H9 (cell line): ENCODE results near the gene TLCD3A. TPM values are rescaled to one million over a fixed set of nuclear protein-coding genes. Genes with fewer than 3 reads are reported as not detected.

Experiments
- DNase-seq: peaks from one replicate; pipeline ENCODE4 v3.0.0-alpha.2; 2017
- H2AFZ ChIP-seq: one replicate; pipeline ENCODE4 v1.6.1; 2013; ENCODE audit warnings: mild to moderate bottlenecking, low read length, control low read depth, moderate library complexity
- H2AK5ac ChIP-seq: 2 replicates; pipeline ENCODE4 v1.6.1; 2013; ENCODE audit warnings: low read length, control low read depth, mixed read lengths; ENCODE audit not compliant: insufficient read length
- H2BK120ac ChIP-seq: one replicate; pipeline ENCODE4 v1.6.1; 2013; ENCODE audit warnings: low read depth, mild to moderate bottlenecking, low read length, control low read depth, inconsistent platforms; ENCODE audit not compliant: poor library complexity, severe bottlenecking
- H2BK12ac ChIP-seq: 2 replicates; pipeline ENCODE4 v1.6.1; 2013; ENCODE audit warnings: low read length, control low read depth, mixed read lengths, low read depth; ENCODE audit not compliant: insufficient read length
- H2BK15ac ChIP-seq: 2 replicates; pipeline ENCODE4 v1.6.1; 2013; ENCODE audit warnings: low read depth, low read length, control low read depth
- H2BK20ac ChIP-seq: one replicate; pipeline ENCODE4 v1.6.1; 2013; ENCODE audit warnings: low read depth, mild to moderate bottlenecking, low read length, control low read depth, inconsistent platforms; ENCODE audit not compliant: poor library complexity, severe bottlenecking
- H2BK5ac ChIP-seq: 2 replicates; pipeline ENCODE4 v1.6.1; 2013; ENCODE audit warnings: low read length, control low read depth, mixed read lengths; ENCODE audit not compliant: insufficient read length
- H3K14ac ChIP-seq: 2 replicates; pipeline ENCODE4 v1.6.1; 2013; ENCODE audit warnings: low read length, control low read depth; ENCODE audit not compliant: insufficient read depth
- H3K18ac ChIP-seq: 2 replicates; pipeline ENCODE4 v1.6.1; 2013; ENCODE audit warnings: low read depth, mild to moderate bottlenecking, mixed read lengths, low read length, control low read depth; ENCODE audit not compliant: insufficient read length
- H3K23ac ChIP-seq: 2 replicates; pipeline ENCODE4 v1.6.1; 2013; ENCODE audit warnings: low read length, control low read depth, mixed read lengths, low read depth; ENCODE audit not compliant: insufficient read length
- H3K23me2 ChIP-seq: 2 replicates; pipeline ENCODE4 v1.6.1; 2013; ENCODE audit warnings: low read depth, mild to moderate bottlenecking, mixed read lengths, low read length, control low read depth; ENCODE audit not compliant: insufficient read length, poor library complexity, severe bottlenecking
- H3K27ac ChIP-seq: 2 replicates; pipeline ENCODE4 v1.5.1; 2013; ENCODE audit warnings: low read length, control low read depth, mixed read lengths, low read depth; ENCODE audit not compliant: insufficient read length
- H3K27me3 ChIP-seq: 2 replicates; pipeline ENCODE4 v1.6.1; 2013; ENCODE audit warnings: low read length, control low read depth, inconsistent platforms; ENCODE audit not compliant: insufficient read depth
- H3K4ac ChIP-seq: 2 replicates; pipeline ENCODE4 v1.6.1; 2013; ENCODE audit warnings: low read depth, mild to moderate bottlenecking, control low read depth, inconsistent platforms, low read length, moderate library complexity
- H3K4me1 ChIP-seq: 2 replicates; pipeline ENCODE4 v1.6.1; 2013; ENCODE audit warnings: low read length, control low read depth, inconsistent platforms; ENCODE audit not compliant: insufficient read depth
- H3K4me2 ChIP-seq: 2 replicates; pipeline ENCODE4 v1.6.1; 2013; ENCODE audit warnings: low read length, control low read depth, mixed read lengths; ENCODE audit not compliant: insufficient read length, insufficient read depth
- H3K56ac ChIP-seq: 2 replicates; pipeline ENCODE4 v1.6.1; 2013; ENCODE audit warnings: low read depth, mild to moderate bottlenecking, mixed read lengths, low read length, control low read depth; ENCODE audit not compliant: insufficient read length
- H3K79me1 ChIP-seq: 2 replicates; pipeline ENCODE4 v1.6.1; 2013; ENCODE audit warnings: low read depth, mild to moderate bottlenecking, moderate library complexity, low read length, control low read depth, inconsistent platforms; ENCODE audit not compliant: insufficient read depth, poor library complexity, severe bottlenecking
- H3K79me2 ChIP-seq: 2 replicates; pipeline ENCODE4 v1.6.1; 2013; ENCODE audit warnings: low read length, control low read depth, inconsistent platforms; ENCODE audit not compliant: insufficient read depth
- H3K9ac ChIP-seq: 2 replicates; pipeline ENCODE4 v1.6.1; 2013; ENCODE audit warnings: low read length, control low read depth, mixed read lengths; ENCODE audit not compliant: insufficient read length; ENCODE audit errors: extremely low read depth
- H3K9me3 ChIP-seq: one replicate; pipeline ENCODE4 v1.6.1; 2013; ENCODE audit warnings: low read depth, low read length, inconsistent platforms; ENCODE audit not compliant: control insufficient read depth
- H3T11ph ChIP-seq: one replicate; pipeline ENCODE4 v1.6.1; 2013; ENCODE audit warnings: mild to moderate bottlenecking, low read length, control low read depth, inconsistent platforms
- H4K20me1 ChIP-seq: one replicate; pipeline ENCODE4 v1.6.1; 2013; ENCODE audit not compliant: control insufficient read depth, insufficient read length, insufficient read depth
- H4K5ac ChIP-seq: 2 replicates; pipeline ENCODE4 v1.6.1; 2013; ENCODE audit warnings: low read depth, mild to moderate bottlenecking, mixed read lengths, low read length, control low read depth; ENCODE audit not compliant: insufficient read length
- H4K8ac ChIP-seq: replicated peaks from 2 replicates; pipeline ENCODE4 v1.6.1; 2013; ENCODE audit warnings: low read length, control low read depth, mixed read lengths, low read depth; ENCODE audit not compliant: insufficient read length
- H4K91ac ChIP-seq: 2 replicates; pipeline ENCODE4 v1.6.1; 2013; ENCODE audit warnings: low read depth, mild to moderate bottlenecking, moderate library complexity, mixed read lengths, low read length, control low read depth; ENCODE audit not compliant: insufficient read length
- H3K27ac Mint-ChIP-seq, 3 experiments: 2 replicates in 2 of 3; 3 replicates in 1 of 3; pipeline ENCODE4 v1.8.0; 2020 to 2021; ENCODE audit warnings: mixed read lengths in 3 of 3, mild to moderate bottlenecking in 1 of 3, moderate library complexity in 1 of 3
- H3K27me3 Mint-ChIP-seq: 2 replicates; pipeline ENCODE4 v1.8.0; 2021; ENCODE audit warnings: low read depth, mild to moderate bottlenecking, moderate library complexity, mixed read lengths
- H3K36me3 Mint-ChIP-seq, 3 experiments: 2 replicates in 2 of 3; 3 replicates in 1 of 3; pipeline ENCODE4 v1.8.0; 2020 to 2021; ENCODE audit warnings: low read depth in 3 of 3, mixed read lengths in 3 of 3; ENCODE audit not compliant: insufficient read depth in 1 of 3
- H3K4me1 Mint-ChIP-seq, 2 experiments: 2 replicates each; pipeline ENCODE4 v1.8.0; 2020; ENCODE audit warnings: mixed read lengths in 2 of 2
- H3K4me3 Mint-ChIP-seq, 2 experiments: 2 replicates in 1 of 2; 3 replicates in 1 of 2; pipeline ENCODE4 v1.8.0; 2020 to 2021; ENCODE audit warnings: mild to moderate bottlenecking in 2 of 2, mixed read lengths in 2 of 2, moderate library complexity in 1 of 2
- H3K9me3 Mint-ChIP-seq, 2 experiments: 2 replicates in 1 of 2; 3 replicates in 1 of 2; pipeline ENCODE4 v1.8.0; 2020; ENCODE audit warnings: mild to moderate bottlenecking in 2 of 2, mixed read lengths in 2 of 2, moderate library complexity in 1 of 2
- CTCF ChIP-seq: fragments of 200-600 bp; sonication (generic); conservative IDR thresholded peaks from 3 replicates; pipeline ENCODE4 v1.8.0; 2021; ENCODE audit warnings: antibody characterized with exemption, mild to moderate bottlenecking
- WGBS: extraction: QIAGEN DNeasy Blood & Tissue Kit; methylation state at CpG from one replicate; pipeline ENCODE4 v1.1.7; 2013; ENCODE audit warnings: missing lambda C conversion rate, low lambda C conversion rate, mixed read lengths; ENCODE audit not compliant: insufficient read length; ENCODE audit errors: extremely low coverage; 5-methylcytosine and 5-hydroxymethylcytosine counted together
- total RNA-seq: library from RNA; stranded (reverse); gene quantifications from 2 replicates; pipeline ENCODE4 v1.2.1, GENCODE V29; 2021

Gene TLCD3A
- total RNA-seq, 1 experiment from 2014 or later: 29.6 TPM

- TF ChIP-seq CTCF: no peak
- H4K20me1 ChIP-seq: no peaks in the 10 kb centered on the region
- H2BK5ac ChIP-seq: no peak overlapping the region
- no peaks in the 10 kb centered on the region for H3K23me2 ChIP-seq
- Mint-ChIP-seq H3K9me3 (no peaks in the 10 kb centered on the region; a peak in 1 of 5 replicates), H3K4me3 (no peak overlapping the region), H3K4me1 (peaks cover 18 to 19% of the 10 kb centered on the region in 2 experiments), H3K36me3 (peaks cover 5 to 45% (median 15%) of the 10 kb centered on the region in 3 experiments; a peak in 6 of 7 replicates), H3K27ac (no peak overlapping the region), H3K27me3 (no peaks in the 10 kb centered on the region)
- no peak overlapping the region for H3K27ac ChIP-seq
- no peak overlapping the region for H3K14ac ChIP-seq
- H4K8ac ChIP-seq: no peak overlapping the region
- H3K9ac ChIP-seq: no peak overlapping the region
- no peaks in the 10 kb centered on the region for H3K9me3 ChIP-seq
- H4K91ac ChIP-seq: no peak overlapping the region
- H3K56ac ChIP-seq: no peak overlapping the region
- H3K79me1 ChIP-seq: peaks cover 3% of the 10 kb centered on the region
- no peak for DNase-seq
- no peak overlapping the region for H3K23ac ChIP-seq
- H2BK20ac ChIP-seq: no peak overlapping the region
- H2BK12ac ChIP-seq: no peak overlapping the region
- H3T11ph ChIP-seq: no peak overlapping the region
- no peak overlapping the region for H3K4me2 ChIP-seq
- H3K27me3 ChIP-seq: no peaks in the 10 kb centered on the region
- no CpG with 5 or more reads among the region's 4 CpGs for WGBS
- H2AFZ ChIP-seq: no peak overlapping the region
- no peaks in the 10 kb centered on the region for H3K4me1 ChIP-seq
- H3K79me2 ChIP-seq: no peaks in the 10 kb centered on the region
- H3K18ac ChIP-seq: no peak overlapping the region
- no peak overlapping the region for H4K5ac ChIP-seq
- no peak overlapping the region for H2BK15ac ChIP-seq
- no peak overlapping the region for H2BK120ac ChIP-seq
- no peak overlapping the region for H3K4ac ChIP-seq
- no peak overlapping the region for H2AK5ac ChIP-seq
These were observed 48.7 kb upstream of the TLCD3A start for GRCh38 chr17:683499-684254.
